ENCODE results near the gene NUTM2D.
"Not testable (repeated sequence)": the region's sequence is repeated elsewhere in the genome, so short reads cannot be mapped to it uniquely, and the experiment has no call there.

DNA sequence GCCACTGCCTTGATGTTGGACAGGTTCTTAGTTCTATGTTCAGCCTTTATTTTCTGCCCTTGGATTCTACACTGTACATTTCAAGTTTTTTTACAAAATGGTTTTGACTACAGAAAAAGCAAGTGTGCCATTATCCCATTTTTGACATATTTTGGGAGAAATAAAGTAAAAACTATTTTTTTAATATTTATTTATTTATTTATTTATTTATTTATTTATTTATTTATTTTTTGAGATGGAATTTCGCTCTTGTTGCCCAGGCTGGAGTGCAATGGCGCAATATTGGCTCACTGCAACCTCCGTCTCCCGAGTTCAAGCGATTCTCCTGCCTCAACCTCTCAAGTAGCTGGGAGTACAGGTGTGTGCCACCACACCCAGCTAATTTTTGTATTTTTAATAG lies 33.0 kb upstream of the NUTM2D start:
- TF ChIP-seq, protein P1, sequence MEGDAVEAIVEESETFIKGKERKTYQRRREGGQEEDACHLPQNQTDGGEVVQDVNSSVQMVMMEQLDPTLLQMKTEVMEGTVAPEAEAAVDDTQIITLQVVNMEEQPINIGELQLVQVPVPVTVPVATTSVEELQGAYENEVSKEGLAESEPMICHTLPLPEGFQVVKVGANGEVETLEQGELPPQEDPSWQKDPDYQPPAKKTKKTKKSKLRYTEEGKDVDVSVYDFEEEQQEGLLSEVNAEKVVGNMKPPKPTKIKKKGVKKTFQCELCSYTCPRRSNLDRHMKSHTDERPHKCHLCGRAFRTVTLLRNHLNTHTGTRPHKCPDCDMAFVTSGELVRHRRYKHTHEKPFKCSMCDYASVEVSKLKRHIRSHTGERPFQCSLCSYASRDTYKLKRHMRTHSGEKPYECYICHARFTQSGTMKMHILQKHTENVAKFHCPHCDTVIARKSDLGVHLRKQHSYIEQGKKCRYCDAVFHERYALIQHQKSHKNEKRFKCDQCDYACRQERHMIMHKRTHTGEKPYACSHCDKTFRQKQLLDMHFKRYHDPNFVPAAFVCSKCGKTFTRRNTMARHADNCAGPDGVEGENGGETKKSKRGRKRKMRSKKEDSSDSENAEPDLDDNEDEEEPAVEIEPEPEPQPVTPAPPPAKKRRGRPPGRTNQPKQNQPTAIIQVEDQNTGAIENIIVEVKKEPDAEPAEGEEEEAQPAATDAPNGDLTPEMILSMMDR (IDR thresholded peaks at IDR 0.05): not testable (repeated sequence)
- TF ChIP-seq EP300, POLR2AphosphoS5 (IDR thresholded peaks at IDR 0.05): not testable (repeated sequence)
